ENCODE data around the gene UQCC5. TPM values are rescaled to one million over a fixed set of nuclear protein-coding genes. Genes with fewer than 3 reads are reported as not detected.

UQCC5 gene
- polyA plus RNA-seq, 1 donor (not counting 4 experiments of a cell fraction or from before 2014, with no cell fraction given): 20.0 TPM

DNA sequence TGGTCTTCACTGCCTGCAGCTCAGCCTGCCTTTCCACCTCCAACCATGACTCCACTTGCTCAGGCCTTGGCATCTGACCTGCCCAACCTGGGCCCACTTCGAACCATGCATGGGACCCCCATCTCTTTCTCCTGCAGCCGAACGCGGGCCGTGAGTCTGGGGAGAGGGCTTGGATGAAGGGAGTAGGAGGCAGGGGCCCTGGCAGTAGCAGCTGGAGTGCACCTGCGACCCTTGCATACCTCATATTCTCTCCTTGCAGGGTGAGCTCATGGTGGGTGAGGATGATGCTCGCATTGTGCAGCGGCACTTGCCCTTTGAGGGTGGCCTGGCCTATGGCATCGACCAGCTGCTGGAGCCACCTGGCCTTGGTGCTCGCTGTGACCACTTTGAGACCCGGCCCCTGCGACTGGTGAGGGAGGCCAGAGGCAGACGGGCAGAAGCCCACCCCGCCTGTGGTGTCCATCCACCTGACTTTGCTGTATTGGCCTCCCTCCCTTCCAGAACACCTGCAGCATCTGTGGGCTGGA lies 16.2 kb upstream of the UQCC5 start:
- dilution Hi-C loops (cut with MboI; ENCODE audit: extremely low pct_ligation_motif_present, low sequenced_read_pairs): no loop called here

DNA sequence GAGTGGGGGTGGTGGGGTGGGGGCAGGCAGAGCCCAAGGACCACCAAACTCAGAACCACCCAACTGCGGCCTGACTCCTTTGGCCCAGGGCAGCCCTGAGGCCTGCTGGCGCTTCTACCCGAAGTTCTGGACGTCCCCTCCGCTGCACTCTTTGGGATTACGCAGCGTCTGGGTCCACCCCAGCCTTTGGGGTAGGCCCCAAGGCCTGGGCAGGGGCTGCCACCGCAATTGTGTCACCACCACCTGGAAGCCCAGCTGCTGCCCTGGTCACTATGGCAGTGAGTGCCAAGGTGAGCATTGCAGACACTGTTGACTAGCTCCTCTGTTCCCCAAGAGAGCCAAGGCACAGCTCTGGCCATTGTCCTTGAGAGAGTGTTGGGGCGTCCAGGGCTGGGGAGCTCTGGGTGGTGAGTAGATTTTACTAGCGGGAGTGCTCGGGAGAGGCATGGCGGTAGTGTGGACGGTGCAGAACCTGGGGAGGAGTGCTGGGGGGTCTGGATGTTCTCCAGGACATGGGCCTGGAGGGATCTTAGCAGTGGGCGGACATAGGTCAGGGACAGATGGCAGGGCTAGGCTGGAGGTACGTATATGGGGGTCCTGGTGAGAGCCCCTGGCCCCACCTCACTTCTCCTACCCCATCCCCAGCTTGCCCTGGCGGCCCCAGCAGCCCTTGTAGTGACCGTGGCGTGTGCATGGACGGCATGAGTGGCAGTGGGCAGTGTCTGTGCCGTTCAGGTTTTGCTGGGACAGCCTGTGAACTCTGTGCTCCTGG lies 15.5 kb upstream of the UQCC5 start:
- H3K36me3 ChIP-seq (ENCODE audit: control insufficient read depth in 2 of 2, extremely low read depth in 1 of 2, insufficient read depth in 2 of 2, low read length in 2 of 2): peaks cover 4% of the 10 kb centered on the region in 2 experiments
- peaks cover 5% of the 10 kb centered on the region for H3K27me3 ChIP-seq (ENCODE audit: control insufficient read depth, extremely low read depth, insufficient read depth, low read length)
- H3K4me1 ChIP-seq (ENCODE audit: control insufficient read depth, extremely low read depth, insufficient read depth, low read length): peaks cover 14% of the 10 kb centered on the region
- no peak overlapping the region for H3K4me3 ChIP-seq (ENCODE audit: control insufficient read depth in 2 of 3, extremely low read depth in 1 of 3, insufficient read depth in 2 of 3, low read depth in 1 of 3, low read length in 3 of 3)
- dilution Hi-C loops (cut with MboI; ENCODE audit: extremely low pct_ligation_motif_present, low sequenced_read_pairs): no loop called here
- H2AFZ ChIP-seq (ENCODE audit: control insufficient read depth, low read length): no peak overlapping the region
- H3K9me1 ChIP-seq (ENCODE audit: control insufficient read depth, extremely low read depth, insufficient read depth, low read length): peaks cover 3% of the 10 kb centered on the region
- H4K20me1 ChIP-seq (ENCODE audit: control insufficient read depth, extremely low read depth, insufficient read depth, low read length): peaks cover 3% of the 10 kb centered on the region
- DNase-seq (ENCODE audit: low read depth, low spot score) (no peak), FAIRE-seq (no peak)
- no peaks in the 10 kb centered on the region for H3K9me3 ChIP-seq (ENCODE audit: control insufficient read depth, low read depth, low read length)
- H3K27ac ChIP-seq (ENCODE audit: control insufficient read depth, insufficient read depth, low read length): no peak overlapping the region
- no peaks in the 10 kb centered on the region for H3K79me2 ChIP-seq (ENCODE audit: control insufficient read depth, insufficient read depth, low read length)
- H3K4me2 ChIP-seq (ENCODE audit: control insufficient read depth, extremely low read depth, insufficient read depth, low read depth, low read length): no peak overlapping the region
- TF ChIP-seq, protein P1, sequence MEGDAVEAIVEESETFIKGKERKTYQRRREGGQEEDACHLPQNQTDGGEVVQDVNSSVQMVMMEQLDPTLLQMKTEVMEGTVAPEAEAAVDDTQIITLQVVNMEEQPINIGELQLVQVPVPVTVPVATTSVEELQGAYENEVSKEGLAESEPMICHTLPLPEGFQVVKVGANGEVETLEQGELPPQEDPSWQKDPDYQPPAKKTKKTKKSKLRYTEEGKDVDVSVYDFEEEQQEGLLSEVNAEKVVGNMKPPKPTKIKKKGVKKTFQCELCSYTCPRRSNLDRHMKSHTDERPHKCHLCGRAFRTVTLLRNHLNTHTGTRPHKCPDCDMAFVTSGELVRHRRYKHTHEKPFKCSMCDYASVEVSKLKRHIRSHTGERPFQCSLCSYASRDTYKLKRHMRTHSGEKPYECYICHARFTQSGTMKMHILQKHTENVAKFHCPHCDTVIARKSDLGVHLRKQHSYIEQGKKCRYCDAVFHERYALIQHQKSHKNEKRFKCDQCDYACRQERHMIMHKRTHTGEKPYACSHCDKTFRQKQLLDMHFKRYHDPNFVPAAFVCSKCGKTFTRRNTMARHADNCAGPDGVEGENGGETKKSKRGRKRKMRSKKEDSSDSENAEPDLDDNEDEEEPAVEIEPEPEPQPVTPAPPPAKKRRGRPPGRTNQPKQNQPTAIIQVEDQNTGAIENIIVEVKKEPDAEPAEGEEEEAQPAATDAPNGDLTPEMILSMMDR (optimal IDR thresholded peaks at IDR 0.05 in 1 of 3, IDR thresholded peaks at IDR 0.05 in 1 of 3, conservative IDR thresholded peaks at IDR 0.05 in 1 of 3; ENCODE audit: extremely low read depth in 1 of 3, insufficient read depth in 2 of 3, low read length in 3 of 3): no peak
- no peak for TF ChIP-seq EZH2 (IDR thresholded peaks at IDR 0.05; ENCODE audit: low read length)
- no peak overlapping the region for H3K9ac ChIP-seq (ENCODE audit: control insufficient read depth, extremely low read depth, insufficient read depth, low read length)

More for the DNA sequence above, 16.2 kb upstream of the UQCC5 start:
- DNase-seq (ENCODE audit: low read depth, low spot score) (no peak), FAIRE-seq (no peak)
- Histone ChIP-seq H3K4me2 (ENCODE audit: control insufficient read depth, extremely low read depth, insufficient read depth, low read depth, low read length) (no peak overlapping the region), H3K4me1 (ENCODE audit: control insufficient read depth, extremely low read depth, insufficient read depth, low read length) (peaks cover 7% of the 10 kb centered on the region), H3K9ac (ENCODE audit: control insufficient read depth, extremely low read depth, insufficient read depth, low read length) (no peak overlapping the region), H3K9me1 (ENCODE audit: control insufficient read depth, extremely low read depth, insufficient read depth, low read length) (no peaks in the 10 kb centered on the region), H3K79me2 (ENCODE audit: control insufficient read depth, insufficient read depth, low read length) (no peaks in the 10 kb centered on the region), H4K20me1 (ENCODE audit: control insufficient read depth, extremely low read depth, insufficient read depth, low read length) (peaks cover 3% of the 10 kb centered on the region), H3K27me3 (ENCODE audit: control insufficient read depth, extremely low read depth, insufficient read depth, low read length) (peaks cover 5% of the 10 kb centered on the region), H3K4me3 (ENCODE audit: control insufficient read depth in 2 of 3, extremely low read depth in 1 of 3, insufficient read depth in 2 of 3, low read depth in 1 of 3, low read length in 3 of 3) (no peak overlapping the region), H3K27ac (ENCODE audit: control insufficient read depth, insufficient read depth, low read length) (no peak overlapping the region), H3K36me3 (ENCODE audit: control insufficient read depth in 2 of 2, extremely low read depth in 1 of 2, insufficient read depth in 2 of 2, low read length in 2 of 2) (peaks cover 4% of the 10 kb centered on the region in 2 experiments), H2AFZ (ENCODE audit: control insufficient read depth, low read length) (no peak overlapping the region), H3K9me3 (ENCODE audit: control insufficient read depth, low read depth, low read length) (no peaks in the 10 kb centered on the region)
- no peak for TF ChIP-seq EZH2 (IDR thresholded peaks at IDR 0.05; ENCODE audit: low read length)
- TF ChIP-seq, protein P1 (optimal IDR thresholded peaks at IDR 0.05 in 1 of 3, IDR thresholded peaks at IDR 0.05 in 1 of 3, conservative IDR thresholded peaks at IDR 0.05 in 1 of 3; ENCODE audit: extremely low read depth in 1 of 3, insufficient read depth in 2 of 3, low read length in 3 of 3): no peak
